ENCODE measurements around the gene CENPU. TPM values are rescaled to one million over a fixed set of nuclear protein-coding genes. Genes with fewer than 3 reads are reported as not detected.

Gene CENPU
- total RNA-seq, 1 donor from 2014 or later: 229 TPM

- no peaks in the 10 kb centered on the region for H3K4me1 Mint-ChIP-seq
- no peak overlapping the region for H2AFZ ChIP-seq (replicated peaks)
- H3K36me3 Mint-ChIP-seq: no peaks in the 10 kb centered on the region
- no peaks in the 10 kb centered on the region for H4K20me1 ChIP-seq (ENCODE audit: low read depth)
- H3K9ac ChIP-seq: no peak overlapping the region
- no peak overlapping the region for H3K4me3 Mint-ChIP-seq
- H3K4me3 ChIP-seq: no peak overlapping the region
- H3F3A ChIP-seq (ENCODE audit: low read depth): no peaks in the 10 kb centered on the region
- no peak overlapping the region for H3K27ac ChIP-seq
- H3K27ac Mint-ChIP-seq: no peak overlapping the region
- H3K36me3 ChIP-seq: no peaks in the 10 kb centered on the region
- H3K9me3 Mint-ChIP-seq: no peaks in the 10 kb centered on the region
- H3K4me2 ChIP-seq: no peak overlapping the region
- peaks cover 2% of the 10 kb centered on the region for H3K27me3 Mint-ChIP-seq (ENCODE audit: insufficient read depth, low read depth)
- no peaks in the 10 kb centered on the region for H3K4me1 ChIP-seq
- no peak for DNase-seq (ENCODE audit: low spot score)
- no peaks in the 10 kb centered on the region for H3K27me3 ChIP-seq
- H3K79me2 ChIP-seq (ENCODE audit: low read depth): no peaks in the 10 kb centered on the region
- H3K9me3 ChIP-seq (ENCODE audit: low read depth): no peaks in the 10 kb centered on the region
- TF ChIP-seq CTCF (IDR thresholded peaks at IDR 0.05) (no peak), EZH2 (IDR thresholded peaks at IDR 0.05) (no peak), EZH2phosphoT487 (IDR thresholded peaks at IDR 0.05) (no peak)
Observed at GRCh38 chr4:184760681-184761080, 26.8 kb upstream of the CENPU start.

GRCh38 chr4:184757810-184758209, 23.9 kb upstream of the CENPU start:
- H3K27ac Mint-ChIP-seq: no peak overlapping the region
- H3K36me3 Mint-ChIP-seq: no peaks in the 10 kb centered on the region
- no peak overlapping the region for H3K4me3 Mint-ChIP-seq
- no peak for DNase-seq (ENCODE audit: low spot score)
- Histone ChIP-seq H2AFZ (replicated peaks) (no peak overlapping the region), H3K36me3 (no peaks in the 10 kb centered on the region), H3K27ac (no peak overlapping the region), H3K4me1 (no peaks in the 10 kb centered on the region), H3F3A (ENCODE audit: low read depth) (no peaks in the 10 kb centered on the region), H3K4me3 (no peak overlapping the region), H3K79me2 (ENCODE audit: low read depth) (no peaks in the 10 kb centered on the region), H3K9ac (no peak overlapping the region), H3K9me3 (ENCODE audit: low read depth) (no peaks in the 10 kb centered on the region), H3K4me2 (no peak overlapping the region), H4K20me1 (ENCODE audit: low read depth) (no peaks in the 10 kb centered on the region), H3K27me3 (no peaks in the 10 kb centered on the region)
- no peaks in the 10 kb centered on the region for H3K27me3 Mint-ChIP-seq (ENCODE audit: insufficient read depth, low read depth)
- no peaks in the 10 kb centered on the region for H3K4me1 Mint-ChIP-seq
- no peaks in the 10 kb centered on the region for H3K9me3 Mint-ChIP-seq
- TF ChIP-seq CTCF (IDR thresholded peaks at IDR 0.05) (no peak), EZH2 (IDR thresholded peaks at IDR 0.05) (no peak), EZH2phosphoT487 (IDR thresholded peaks at IDR 0.05) (no peak)

GRCh38 chr4:184756399-184756798, 22.5 kb upstream of the CENPU start:
- Mint-ChIP-seq H3K27ac (no peak overlapping the region), H3K4me1 (no peaks in the 10 kb centered on the region), H3K27me3 (ENCODE audit: insufficient read depth, low read depth) (peaks cover 2% of the 10 kb centered on the region), H3K4me3 (no peak overlapping the region), H3K36me3 (no peaks in the 10 kb centered on the region), H3K9me3 (no peaks in the 10 kb centered on the region)
- TF ChIP-seq EZH2 (IDR thresholded peaks at IDR 0.05) (no peak), EZH2phosphoT487 (IDR thresholded peaks at IDR 0.05) (no peak), CTCF (IDR thresholded peaks at IDR 0.05) (no peak)
- no peak overlapping the region for H3K4me2 ChIP-seq
- H3K27me3 ChIP-seq: no peaks in the 10 kb centered on the region
- H3K27ac ChIP-seq: no peak overlapping the region
- no peak overlapping the region for H3K9ac ChIP-seq
- DNase-seq (ENCODE audit: low spot score): no peak
- H4K20me1 ChIP-seq (ENCODE audit: low read depth): no peaks in the 10 kb centered on the region
- H3K4me3 ChIP-seq: no peak overlapping the region
- H3F3A ChIP-seq (ENCODE audit: low read depth): no peaks in the 10 kb centered on the region
- H3K4me1 ChIP-seq: no peaks in the 10 kb centered on the region
- H2AFZ ChIP-seq (replicated peaks): peak overlapping the region; percentile 22
- H3K36me3 ChIP-seq: no peaks in the 10 kb centered on the region
- no peaks in the 10 kb centered on the region for H3K9me3 ChIP-seq (ENCODE audit: low read depth)
- no peaks in the 10 kb centered on the region for H3K79me2 ChIP-seq (ENCODE audit: low read depth)

All from neural progenitor cell (in vitro differentiated cells).